Subcutaneous abdominal adipose tissue (tissue), 5 donors: ENCODE results near the gene SNED1.

Experiments
- H3K27ac ChIP-seq: one replicate; pipeline ENCODE4 v1.7.0; 2013; ENCODE audit warnings: low read depth, mild to moderate bottlenecking, inconsistent platforms, low read length, moderate library complexity
- H3K27me3 ChIP-seq, 5 donors: one replicate each; pipeline ENCODE4 v1.7.0; 2013; ENCODE audit warnings: low read length in 5 of 5, inconsistent platforms in 1 of 5; ENCODE audit not compliant: control insufficient read depth in 5 of 5, insufficient read depth in 4 of 5
- H3K36me3 ChIP-seq, 5 donors: one replicate each; pipeline ENCODE4 v1.7.0; 2013; ENCODE audit warnings: low read length in 5 of 5; ENCODE audit not compliant: control insufficient read depth in 5 of 5, insufficient read depth in 5 of 5
- H3K4me1 ChIP-seq, 5 donors: one replicate each; pipeline ENCODE4 v1.7.0; 2013; ENCODE audit warnings: low read length in 5 of 5, mild to moderate bottlenecking in 3 of 5, moderate library complexity in 1 of 5; ENCODE audit not compliant: control insufficient read depth in 5 of 5, insufficient read depth in 5 of 5
- H3K4me3 ChIP-seq, 5 donors: one replicate each; pipeline ENCODE4 v1.7.0; 2013; ENCODE audit warnings: low read length in 5 of 5, low read depth in 1 of 5
- H3K9ac ChIP-seq, 5 donors: one replicate each; pipeline ENCODE4 v1.7.0; 2013; ENCODE audit warnings: low read length in 5 of 5, mild to moderate bottlenecking in 4 of 5, moderate library complexity in 3 of 5
- H3K9me3 ChIP-seq, 5 donors: one replicate each; pipeline ENCODE4 v1.7.0; 2013; ENCODE audit warnings: low read length in 5 of 5; ENCODE audit not compliant: control insufficient read depth in 5 of 5
- donor health status: healthy.
- donor health status: healthy.
- donor health status: healthy.
- donor health status: healthy.
- donor health status: healthy.

SNED1 gene

DNA sequence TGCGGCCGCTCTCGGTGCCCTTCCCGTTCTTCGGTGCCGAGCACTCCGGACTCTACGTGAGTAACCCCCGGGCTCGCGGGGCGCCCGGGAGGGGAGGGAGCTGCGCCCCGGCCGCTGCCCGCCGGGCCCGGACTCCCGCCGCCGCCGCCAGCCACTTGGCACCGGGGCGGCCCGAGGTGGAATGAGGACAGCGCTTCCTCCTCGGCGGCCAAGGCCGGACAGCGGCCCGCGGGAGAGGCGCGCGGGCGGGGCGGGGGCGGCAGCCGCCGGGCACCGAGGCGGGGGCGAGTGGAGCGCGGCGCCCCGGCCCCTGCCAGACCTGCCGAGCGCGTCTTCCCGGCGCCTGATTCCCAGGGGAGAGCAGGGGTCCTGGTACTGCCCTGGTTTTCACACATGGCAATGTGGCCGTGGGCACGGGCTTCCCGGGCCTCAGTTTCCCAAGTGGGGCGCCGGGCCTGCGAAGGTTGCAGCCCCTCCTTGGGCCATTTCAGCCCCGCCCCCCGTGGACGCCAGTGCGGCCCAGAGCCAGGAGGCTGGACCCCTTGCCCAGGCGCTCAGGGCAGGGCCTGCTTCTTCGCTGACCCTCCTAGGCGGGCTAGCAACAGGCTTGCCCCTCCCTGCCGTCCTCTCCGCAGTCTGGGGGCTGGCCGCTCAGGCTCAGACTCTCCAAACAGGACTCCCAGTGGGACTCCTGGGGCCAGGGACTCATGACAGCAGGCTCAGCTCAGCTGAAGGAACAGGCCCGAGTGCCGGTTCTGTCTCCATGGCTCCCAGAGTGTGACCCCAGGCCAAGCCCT, 775 bp downstream of the SNED1 start:
- Histone ChIP-seq H3K9ac (peak overlapping the region; percentile 38 to 76 (median 66)), H3K27ac (peak overlapping the region; percentile 75), H3K4me3 (peak overlapping the region; percentile 65 to 75 (median 70))

GRCh38 chr2:240999873-241000541, 1.6 kb downstream of the SNED1 start:
- Histone ChIP-seq H3K9ac (peak overlapping the region in 4 of 5 donors; percentile 65 to 76 (median 68)), H3K27ac (peak overlapping the region; percentile 75), H3K27me3 (peaks cover 0 to 2% (median 0%) of the 10 kb centered on the region in 5 donors), H3K4me3 (peak overlapping the region; percentile 65 to 75 (median 70)), H3K4me1 (peaks cover 6 to 62% (median 52%) of the 10 kb centered on the region in 5 donors), H3K36me3 (peaks cover 0 to 34% (median 28%) of the 10 kb centered on the region in 5 donors), H3K9me3 (peaks cover 5 to 17% (median 15%) of the 10 kb centered on the region in 5 donors)

More for the DNA sequence above, 775 bp downstream of the SNED1 start:
- Histone ChIP-seq H3K4me1 (peaks cover 6 to 70% (median 60%) of the 10 kb centered on the region in 5 donors), H3K36me3 (peaks cover 0 to 34% (median 28%) of the 10 kb centered on the region in 5 donors), H3K9me3 (peaks cover 5 to 12% (median 12%) of the 10 kb centered on the region in 5 donors), H3K27me3 (peaks cover 0 to 2% (median 0%) of the 10 kb centered on the region in 5 donors)

DNA sequence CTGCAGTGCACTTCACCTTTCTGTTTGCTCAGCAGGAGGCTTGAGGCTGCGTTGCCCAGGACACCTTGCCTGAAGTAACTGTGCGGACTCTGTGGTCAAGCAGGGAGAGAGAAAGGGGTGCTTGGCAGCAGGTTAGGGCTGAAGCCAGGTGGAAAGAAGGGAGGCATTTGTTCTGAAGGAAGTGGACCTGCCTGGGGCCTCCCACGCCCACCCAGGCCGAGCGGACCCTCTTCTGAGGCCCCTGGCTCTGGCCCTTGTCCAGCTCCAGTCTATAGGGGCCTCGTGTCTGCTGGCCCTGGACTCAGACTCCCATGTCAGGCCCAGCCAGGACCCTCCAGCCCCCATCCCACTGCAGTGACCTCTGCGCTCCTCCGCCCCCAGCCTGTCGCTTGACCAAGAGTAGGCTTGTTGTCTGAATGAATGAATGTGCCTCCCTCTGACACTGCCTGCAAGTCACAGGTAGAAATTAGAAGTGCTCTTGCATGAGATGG, 2.5 kb downstream of the SNED1 start:
- Histone ChIP-seq H3K4me1 (peaks cover 6 to 56% (median 51%) of the 10 kb centered on the region in 5 donors), H3K27ac (peak overlapping the region; percentile 75), H3K9ac (no peak overlapping the region), H3K27me3 (no peaks in the 10 kb centered on the region), H3K4me3 (peak overlapping the region in 2 of 5 donors; percentile 29 to 70), H3K36me3 (peaks cover 0 to 34% (median 28%) of the 10 kb centered on the region in 5 donors), H3K9me3 (peaks cover 5 to 22% (median 16%) of the 10 kb centered on the region in 5 donors)

- H3K9ac ChIP-seq: no peak overlapping the region
These were observed 3.2 kb downstream of the SNED1 start for GRCh38 chr2:241001413-241002274.

GRCh38 chr2:241002275-241003046, 4.0 kb downstream of the SNED1 start:
- no peaks in the 10 kb centered on the region for H3K27me3 ChIP-seq
- peaks cover 4 to 41% (median 35%) of the 10 kb centered on the region in 5 donors for H3K4me1 ChIP-seq
- H3K36me3 ChIP-seq: peaks cover 0 to 34% (median 28%) of the 10 kb centered on the region in 5 donors
- no peak overlapping the region for H3K27ac ChIP-seq
- H3K4me3 ChIP-seq: peak overlapping the region in 1 of 5 donors; percentile 11
- H3K9me3 ChIP-seq: peaks cover 5 to 22% (median 16%) of the 10 kb centered on the region in 5 donors
- H3K9ac ChIP-seq: no peak overlapping the region

More at GRCh38 chr2:241001413-241002274, 3.2 kb downstream of the SNED1 start:
- Histone ChIP-seq H3K27me3 (no peaks in the 10 kb centered on the region), H3K4me1 (peaks cover 6 to 49% (median 44%) of the 10 kb centered on the region in 5 donors), H3K9me3 (peaks cover 5 to 22% (median 16%) of the 10 kb centered on the region in 5 donors), H3K27ac (no peak overlapping the region), H3K36me3 (peaks cover 0 to 34% (median 28%) of the 10 kb centered on the region in 5 donors), H3K4me3 (no peak overlapping the region)

DNA sequence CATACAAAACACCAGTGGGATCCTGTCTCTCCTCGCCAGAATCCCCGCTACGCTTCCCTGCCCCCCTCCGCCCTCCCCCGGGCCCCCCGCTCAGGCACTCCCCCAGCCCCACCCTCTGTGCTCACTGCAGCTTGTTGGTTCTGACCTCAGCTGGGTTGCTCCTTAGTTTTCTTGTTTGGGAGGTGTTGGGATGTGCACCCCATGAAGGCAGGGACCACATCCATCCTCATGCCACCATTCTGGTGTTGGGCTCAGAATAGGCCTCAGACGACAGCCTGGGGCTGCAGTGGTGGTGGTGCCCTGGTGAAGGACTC, 4.6 kb downstream of the SNED1 start:
- H3K4me1 ChIP-seq: peaks cover 4 to 35% (median 30%) of the 10 kb centered on the region in 5 donors
- no peak overlapping the region for H3K27ac ChIP-seq
- H3K4me3 ChIP-seq: peak overlapping the region in 1 of 5 donors; percentile 8
- H3K27me3 ChIP-seq: no peaks in the 10 kb centered on the region
- H3K36me3 ChIP-seq: peaks cover 0 to 34% (median 28%) of the 10 kb centered on the region in 5 donors
- H3K9ac ChIP-seq: no peak overlapping the region
- H3K9me3 ChIP-seq: peaks cover 5 to 22% (median 16%) of the 10 kb centered on the region in 5 donors

- no peak overlapping the region for H3K9ac ChIP-seq
- peak overlapping the region in 2 of 5 donors; percentile 1 to 8 for H3K4me3 ChIP-seq
- no peaks in the 10 kb centered on the region for H3K27me3 ChIP-seq
- H3K36me3 ChIP-seq: peaks cover 0 to 34% (median 28%) of the 10 kb centered on the region in 5 donors
- H3K27ac ChIP-seq: no peak overlapping the region
- peaks cover 5 to 22% (median 16%) of the 10 kb centered on the region in 5 donors for H3K9me3 ChIP-seq
- peaks cover 4 to 32% (median 27%) of the 10 kb centered on the region in 5 donors for H3K4me1 ChIP-seq
These were observed 5.0 kb downstream of the SNED1 start for GRCh38 chr2:241003369-241003768.

GRCh38 chr2:241003830-241004564, 5.6 kb downstream of the SNED1 start:
- no peak overlapping the region for H3K9ac ChIP-seq
- H3K9me3 ChIP-seq: peaks cover 5 to 22% (median 16%) of the 10 kb centered on the region in 5 donors
- no peak overlapping the region for H3K27ac ChIP-seq
- peak overlapping the region in 3 of 5 donors; percentile 1 to 11 (median 8) for H3K4me3 ChIP-seq
- no peaks in the 10 kb centered on the region for H3K27me3 ChIP-seq
- peaks cover 4 to 34% (median 30%) of the 10 kb centered on the region in 5 donors for H3K4me1 ChIP-seq
- H3K36me3 ChIP-seq: peaks cover 0 to 34% (median 28%) of the 10 kb centered on the region in 5 donors
